ENCODE results near the gene RTEL1.

DNA sequence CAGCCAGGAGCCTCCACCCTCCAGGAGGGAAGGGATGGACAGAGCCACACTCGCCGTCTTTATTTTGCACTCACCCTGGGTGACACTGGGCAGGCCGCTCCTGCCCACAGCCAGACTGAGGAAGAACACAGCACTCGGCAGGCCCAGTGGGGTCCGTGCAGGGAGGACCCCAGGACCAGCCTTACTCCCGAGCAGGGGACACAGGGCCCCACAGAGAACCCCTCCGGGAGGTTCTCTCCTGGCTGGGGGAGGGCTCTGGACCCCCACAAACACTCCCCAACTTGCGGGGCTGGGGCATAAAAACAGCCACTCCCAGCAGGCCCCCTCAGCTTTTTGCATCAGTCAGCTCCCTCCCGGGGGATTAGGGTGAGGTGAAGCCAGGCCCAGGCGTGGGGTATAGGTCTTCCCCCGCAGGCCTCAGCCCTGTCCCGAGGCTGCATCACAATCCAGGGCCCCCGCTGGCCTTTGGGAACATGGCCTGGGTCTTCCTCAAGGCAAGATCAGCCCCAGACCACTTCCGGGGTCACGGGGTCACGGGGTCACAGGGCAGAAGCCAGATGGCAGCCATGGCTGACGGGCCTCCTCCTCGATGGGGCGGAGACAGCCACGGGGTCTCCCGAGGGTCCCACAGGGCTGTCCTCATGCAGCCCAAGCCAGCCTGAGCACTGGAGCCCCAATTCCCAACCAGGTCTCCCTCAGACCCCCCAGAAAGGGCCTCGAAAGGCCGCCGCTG, 41.5 kb downstream of the RTEL1 start:
- TF ChIP-seq, protein P1, sequence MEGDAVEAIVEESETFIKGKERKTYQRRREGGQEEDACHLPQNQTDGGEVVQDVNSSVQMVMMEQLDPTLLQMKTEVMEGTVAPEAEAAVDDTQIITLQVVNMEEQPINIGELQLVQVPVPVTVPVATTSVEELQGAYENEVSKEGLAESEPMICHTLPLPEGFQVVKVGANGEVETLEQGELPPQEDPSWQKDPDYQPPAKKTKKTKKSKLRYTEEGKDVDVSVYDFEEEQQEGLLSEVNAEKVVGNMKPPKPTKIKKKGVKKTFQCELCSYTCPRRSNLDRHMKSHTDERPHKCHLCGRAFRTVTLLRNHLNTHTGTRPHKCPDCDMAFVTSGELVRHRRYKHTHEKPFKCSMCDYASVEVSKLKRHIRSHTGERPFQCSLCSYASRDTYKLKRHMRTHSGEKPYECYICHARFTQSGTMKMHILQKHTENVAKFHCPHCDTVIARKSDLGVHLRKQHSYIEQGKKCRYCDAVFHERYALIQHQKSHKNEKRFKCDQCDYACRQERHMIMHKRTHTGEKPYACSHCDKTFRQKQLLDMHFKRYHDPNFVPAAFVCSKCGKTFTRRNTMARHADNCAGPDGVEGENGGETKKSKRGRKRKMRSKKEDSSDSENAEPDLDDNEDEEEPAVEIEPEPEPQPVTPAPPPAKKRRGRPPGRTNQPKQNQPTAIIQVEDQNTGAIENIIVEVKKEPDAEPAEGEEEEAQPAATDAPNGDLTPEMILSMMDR (IDR thresholded peaks at IDR 0.05) = no peak
- no peak for TF ChIP-seq POLR2A (IDR thresholded peaks at IDR 0.05)

Measured in body of pancreas (tissue), 4 donors.